SK-N-SH (cell line): Measurements from ENCODE around the gene NOD2. TPM values are rescaled to one million over a fixed set of nuclear protein-coding genes. Genes with fewer than 3 reads are reported as not detected.

Experiments
- CTCF ChIA-PET: fragments of 300-600, 350-600 bp; formaldehyde crosslinking; extraction: SDS; loops from one replicate; lab custom pipeline; 2021; lab: Yijun Ruan, JAX
- POLR2A ChIA-PET: fragments of 350-600 bp; sonication (Branson Sonifier 250); formaldehyde crosslinking; extraction: SDS; loops from one replicate; lab custom pipeline; 2020; ENCODE audit warnings: antibody characterized with exemption, inconsistent platforms; lab: Yijun Ruan, JAX
- DNase-seq: peaks from one replicate; pipeline ENCODE4 v3.0.0; 2012
- H2AFZ ChIP-seq: fragments of 200-600 bp; sonication (generic); 2 replicates; pipeline ENCODE4 v1.8.1; 2016; ENCODE audit warnings: antibody characterized with exemption, mild to moderate bottlenecking, low read depth
- H3F3A ChIP-seq: fragments of 200-600 bp; sonication (generic); replicated peaks from 2 replicates; pipeline ENCODE3; 2016; ENCODE audit warnings: antibody characterized with exemption, mild to moderate bottlenecking; ENCODE audit not compliant: insufficient read depth
- H3K27ac ChIP-seq, 2 experiments: fragments of 200-500 bp in 1 of 2; fragments of 200-600 bp in 1 of 2; sonication (Bioruptor generic) in 1 of 2; sonication (generic), shearing (Covaris generic) in 1 of 2; 2 replicates each; pipeline versions ENCODE4 v1.5.1 to v1.6.1; 2014 to 2016; ENCODE audit warnings: low read depth in 2 of 2, inconsistent platforms in 1 of 2, low read length in 1 of 2, mild to moderate bottlenecking in 1 of 2, mixed read lengths in 1 of 2
- H3K27me3 ChIP-seq: fragments of 200-600 bp; sonication (generic), shearing (Covaris generic); 2 replicates; pipeline ENCODE4 v1.6.1; 2016; ENCODE audit warnings: mixed run types; ENCODE audit not compliant: insufficient read depth
- H3K36me3 ChIP-seq, 2 experiments: fragments of 200-500 bp in 1 of 2; fragments of 200-600 bp in 1 of 2; sonication (Bioruptor generic) in 1 of 2; sonication (generic) in 1 of 2; replicated peaks in 1 of 2; 2 replicates each; pipeline versions ENCODE3 to v1.5.1; 2014 to 2016; ENCODE audit warnings: low read length in 1 of 2, mild to moderate bottlenecking in 1 of 2; ENCODE audit not compliant: insufficient read depth in 2 of 2, control insufficient read depth in 1 of 2
- H3K4me1 ChIP-seq, 2 experiments: fragments of 200-500 bp in 1 of 2; fragments of 200-600 bp in 1 of 2; sonication (Bioruptor generic) in 1 of 2; sonication (generic), shearing (Covaris generic) in 1 of 2; 2 replicates each; pipeline versions ENCODE4 v1.5.1 to v1.6.1; 2014 to 2016; ENCODE audit warnings: low read depth in 1 of 2, low read length in 1 of 2, mixed run types in 1 of 2; ENCODE audit not compliant: insufficient read depth in 2 of 2, control insufficient read depth in 1 of 2
- H3K4me2 ChIP-seq: fragments of 200-600 bp; sonication (generic), shearing (Covaris generic); 2 replicates; pipeline ENCODE4 v1.6.1; 2017; ENCODE audit warnings: mixed run types
- H3K4me3 ChIP-seq, 2 experiments: fragments of 200-500 bp in 1 of 2; fragments of 200-600 bp in 1 of 2; sonication (Bioruptor generic) in 1 of 2; sonication (generic), shearing (Covaris generic) in 1 of 2; 2 replicates each; pipeline versions ENCODE4 v1.5.1 to v1.8.1; 2014 to 2016; ENCODE audit warnings: low read depth in 2 of 2, inconsistent platforms in 1 of 2, low read length in 1 of 2, mild to moderate bottlenecking in 1 of 2, mixed read lengths in 1 of 2, moderate library complexity in 1 of 2
- H3K79me2 ChIP-seq: fragments of 200-600 bp; sonication (generic); 2 replicates; pipeline ENCODE4 v1.8.1; 2017; ENCODE audit warnings: mild to moderate bottlenecking; ENCODE audit not compliant: insufficient read depth
- H3K9ac ChIP-seq: fragments of 200-600 bp; sonication (generic); 2 replicates; pipeline ENCODE4 v1.6.1; 2017; ENCODE audit warnings: mixed run types
- H3K9me2 ChIP-seq: fragments of 200-600 bp; sonication (generic); 2 replicates; pipeline ENCODE4 v1.6.1; 2017; ENCODE audit warnings: mixed run types
- H3K9me3 ChIP-seq: fragments of 200-600 bp; sonication (generic); 2 replicates; pipeline ENCODE4 v1.6.1; 2017; ENCODE audit warnings: mixed run types, mild to moderate bottlenecking, moderate library complexity
- H4K20me1 ChIP-seq: fragments of 200-600 bp; sonication (generic); 2 replicates; pipeline ENCODE4 v1.6.1; 2017; ENCODE audit warnings: mild to moderate bottlenecking, mixed run types; ENCODE audit not compliant: insufficient read depth
- EZH2phosphoT487 ChIP-seq: fragments of 200-600 bp; sonication (generic); IDR thresholded peaks from 2 replicates; pipeline ENCODE4 v1.6.1; 2017; ENCODE audit warnings: low read depth, mixed run types, mild to moderate bottlenecking, antibody characterized with exemption, moderate library complexity, borderline replicate concordance
- FOSL2 ChIP-seq: IDR thresholded peaks from 2 replicates; pipeline ENCODE4 v1.4.0; 2012; ENCODE audit warnings: low read depth, mild to moderate bottlenecking, moderate library complexity, borderline replicate concordance
- GATA2 ChIP-seq: sonication (generic); formaldehyde crosslinking; IDR thresholded peaks from 2 replicates; pipeline ENCODE4 v1.5.0; 2020; ENCODE audit warnings: mild to moderate bottlenecking, missing genetic modification reagents
- IRF3 ChIP-seq: fragments of 150-350 bp; IDR thresholded peaks from 2 replicates; pipeline ENCODE4 v1.6.1; 2016; ENCODE audit warnings: mild to moderate bottlenecking, low read depth, low read length
- JUND ChIP-seq: IDR thresholded peaks from 2 replicates; pipeline ENCODE4 v1.4.0; 2012
- MAX ChIP-seq: IDR thresholded peaks from 2 replicates; pipeline ENCODE4 v1.4.0; 2012; ENCODE audit warnings: low read depth
- MEF2A ChIP-seq: IDR thresholded peaks from 2 replicates; pipeline ENCODE4 v1.4.0; 2012; ENCODE audit warnings: low read depth, borderline replicate concordance
- RCOR1 ChIP-seq: fragments of 150-350 bp; IDR thresholded peaks from 2 replicates; pipeline ENCODE4 v1.6.1; 2017; ENCODE audit warnings: antibody characterized with exemption, low read length
- REST ChIP-seq: IDR thresholded peaks from 2 replicates; pipeline ENCODE4 v1.6.1; 2012; ENCODE audit warnings: mild to moderate bottlenecking, low read depth, low read length, moderate library complexity
- RXRA ChIP-seq: IDR thresholded peaks from 2 replicates; pipeline ENCODE4 v1.4.0; 2012; ENCODE audit warnings: low read depth, mild to moderate bottlenecking, borderline replicate concordance
- SIN3A ChIP-seq: IDR thresholded peaks from 2 replicates; pipeline ENCODE4 v1.6.1; 2012; ENCODE audit warnings: low read depth, mild to moderate bottlenecking, low read length, moderate library complexity, borderline replicate concordance
- SMC3 ChIP-seq: IDR thresholded peaks from 2 replicates; pipeline ENCODE4 v1.6.1; 2012; ENCODE audit warnings: low read depth, low read length, improper control_type of control experiment
- WGBS: methylation state at CpG from one replicate; pipeline ENCODE4 v1.1.6; 2017; ENCODE audit warnings: low lambda C conversion rate; 5-methylcytosine and 5-hydroxymethylcytosine counted together
- polyA plus RNA-seq, 3 experiments: library from polyadenylated mRNA; depleted of rRNA; stranded (reverse); fragments of >200 nt; gene quantifications; 2 replicates each; pipeline ENCODE4 v1.2.3, GENCODE V29; 2012

The NOD2 gene
- polyA plus RNA-seq, 1 of the 3 experiments (the other 2 are of a cell fraction) = not detected

- Histone ChIP-seq H4K20me1 (no peaks in the 10 kb centered on the region), H3K27ac (no peak overlapping the region), H3K9ac (no peak overlapping the region), H3K36me3 (no peaks in the 10 kb centered on the region), H3F3A (no peaks in the 10 kb centered on the region), H3K27me3 (no peaks in the 10 kb centered on the region), H3K79me2 (no peaks in the 10 kb centered on the region), H3K9me3 (no peaks in the 10 kb centered on the region), H3K4me1 (peaks cover 0 to 3% of the 10 kb centered on the region in 2 experiments; a peak in 1 of 4 replicates), H2AFZ (no peak overlapping the region), H3K9me2 (no peaks in the 10 kb centered on the region), H3K4me3 (no peak overlapping the region), H3K4me2 (no peak overlapping the region)
- TF ChIP-seq RCOR1 (no peak), FOSL2 (no peak), JUND (no peak), SMC3 (no peak), SIN3A (no peak), EZH2phosphoT487 (no peak), GATA2 (CRISPR knock-in tag) (no peak), MAX (no peak), MEF2A (no peak), IRF3 (no peak), RXRA (no peak), REST (no peak)
- CTCF ChIA-PET = interaction anchor here (0.7 to 1.5 kb wide), 5 partner anchors 11 to 86 kb away, joined by 3 to 8 read pairs (median 3); no protein-coding TSS in a partner anchor
- POLR2A ChIA-PET = no interaction called here
- WGBS = 77% methylated on average over 17 of the region's 20 CpGs
- no peak for DNase-seq
Measured at GRCh38 chr16:50719401-50720337, 26.3 kb downstream of the NOD2 start.
